ENCODE measurements around the gene WWP2.
"Not testable (repeated sequence)": the region's sequence is repeated elsewhere in the genome, so short reads cannot be mapped to it uniquely, and the experiment has no call there.

Gene WWP2

GRCh38 chr16:69747115-69747514, 15.0 kb upstream of the WWP2 start:
- DNase-seq: no peak

GRCh38 chr16:69748694-69749345, 13.3 kb upstream of the WWP2 start:
- DNase-seq: no peak

GRCh38 chr16:69754143-69754468, 8.0 kb upstream of the WWP2 start:
- no peak for DNase-seq

- DNase-seq: peak; percentile 83
Measured at GRCh38 chr16:69754469-69755310, 7.4 kb upstream of the WWP2 start, which contains the start of gene NOB1. TSS of gene NOB1 (minus strand) at chr16:69754926. CDS start at chr16:69754910, 16 bp downstream.

GRCh38 chr16:69756705-69757104, 5.4 kb upstream of the WWP2 start:
- DNase-seq: no peak

GRCh38 chr16:69757375-69757774, 4.8 kb upstream of the WWP2 start:
- not testable (repeated sequence) for DNase-seq

GRCh38 chr16:69762814-69763598, 874 bp downstream of the WWP2 start:
- DNase-seq: peak; percentile 2

- no peak for DNase-seq
Measured at GRCh38 chr16:69763599-69763942, 1.4 kb downstream of the WWP2 start.

- no peak for DNase-seq
Measured at GRCh38 chr16:69767459-69768229, 5.5 kb downstream of the WWP2 start.

- no peak for DNase-seq
Measured at GRCh38 chr16:69768666-69769065, 6.5 kb downstream of the WWP2 start.

GRCh38 chr16:69769404-69769803, 7.3 kb downstream of the WWP2 start:
- DNase-seq: no peak

GRCh38 chr16:69771651-69771967, 9.5 kb downstream of the WWP2 start:
- no peak for DNase-seq

GRCh38 chr16:69773260-69773947, 11.3 kb downstream of the WWP2 start:
- no peak for DNase-seq

GRCh38 chr16:69775563-69775962, 13.4 kb downstream of the WWP2 start:
- no peak for DNase-seq

GRCh38 chr16:69779724-69780123, 17.6 kb downstream of the WWP2 start:
- DNase-seq: no peak

- DNase-seq: no peak
Measured at GRCh38 chr16:69781118-69781517, 19.0 kb downstream of the WWP2 start.

- no peak for DNase-seq
Measured at GRCh38 chr16:69784586-69784985, 22.5 kb downstream of the WWP2 start.

- no peak for DNase-seq
Measured at GRCh38 chr16:69787883-69788282, 25.8 kb downstream of the WWP2 start.

GRCh38 chr16:69791391-69791847, 29.3 kb downstream of the WWP2 start:
- not testable (repeated sequence) for DNase-seq

GRCh38 chr16:69793526-69793925, 31.4 kb downstream of the WWP2 start:
- no peak for DNase-seq

- DNase-seq: no peak
Measured at GRCh38 chr16:69794486-69794885, 32.4 kb downstream of the WWP2 start.
